PC-9 (cell line): Measurements from ENCODE around the gene MB21D2. TPM values are rescaled to one million over a fixed set of nuclear protein-coding genes. Genes with fewer than 3 reads are reported as not detected.

ENCODE experiments used
- BruUV-seq: library from RNA; stranded (reverse); fragments of 400-500 nt; replicated peaks from 2 replicates; lab custom pipeline; 2021; lab: Mats Ljungman, UMichigan
- CTCF ChIA-PET: fragments of 300-600 bp; sonication (Branson Sonifier 250); formaldehyde crosslinking; loops from one replicate; lab custom pipeline; 2022; ENCODE audit warnings: antibody characterized with exemption; lab: Charles Lee
- POLR2A ChIA-PET: fragments of 300-600 bp; sonication (Branson Sonifier 250); formaldehyde crosslinking; loops from one replicate; lab custom pipeline; 2022; ENCODE audit warnings: antibody characterized with exemption; ENCODE audit not compliant: unreplicated experiment; lab: Charles Lee
- DNase-seq, 2 experiments: peaks; one replicate each; pipeline versions ENCODE4 v3.0.0 to v3.0.0-alpha.2; 2015 to 2022; ENCODE audit warnings: mixed read lengths in 1 of 2
- H2AFZ ChIP-seq: fragments of 200-600 bp; sonication (generic); 2 replicates; pipeline ENCODE4 v1.8.1; 2017; ENCODE audit warnings: antibody characterized with exemption
- H3F3A ChIP-seq: fragments of 200-600 bp; sonication (generic); 2 replicates; pipeline ENCODE4 v1.8.1; 2017; ENCODE audit warnings: antibody characterized with exemption, mild to moderate bottlenecking, low read depth; ENCODE audit not compliant: insufficient read depth
- H3K27ac ChIP-seq: fragments of 200-600 bp; sonication (generic); 2 replicates; pipeline ENCODE4 v1.6.1; 2016; ENCODE audit warnings: mixed run types
- H3K27me3 ChIP-seq: fragments of 200-600 bp; sonication (generic); 2 replicates; pipeline ENCODE4 v1.6.1; 2016; ENCODE audit warnings: low read depth, mixed run types; ENCODE audit not compliant: insufficient read depth
- H3K36me3 ChIP-seq: fragments of 200-600 bp; sonication (generic); 2 replicates; pipeline ENCODE4 v1.6.1; 2016; ENCODE audit warnings: low read depth, mixed run types
- H3K4me1 ChIP-seq: fragments of 200-600 bp; sonication (generic); replicated peaks from 2 replicates; pipeline ENCODE4 v1.6.1; 2016; ENCODE audit warnings: mixed run types; ENCODE audit not compliant: insufficient read depth
- H3K4me2 ChIP-seq: fragments of 200-600 bp; sonication (generic); 2 replicates; pipeline ENCODE4 v1.6.1; 2017; ENCODE audit warnings: mixed run types
- H3K4me3 ChIP-seq: fragments of 200-600 bp; sonication (generic); 2 replicates; pipeline ENCODE4 v1.6.1; 2016; ENCODE audit warnings: mixed run types
- H3K79me2 ChIP-seq: fragments of 200-600 bp; sonication (generic); 2 replicates; pipeline ENCODE4 v1.6.1; 2017; ENCODE audit warnings: low read depth, mixed run types
- H3K9me2 ChIP-seq: fragments of 200-600 bp; sonication (generic); 2 replicates; pipeline ENCODE4 v1.8.1; 2017; ENCODE audit warnings: mild to moderate bottlenecking; ENCODE audit not compliant: insufficient read depth
- H3K9me3 ChIP-seq: fragments of 200-600 bp; sonication (generic); 2 replicates; pipeline ENCODE4 v1.8.1; 2016; ENCODE audit warnings: low read depth; ENCODE audit not compliant: insufficient read depth
- H4K20me1 ChIP-seq: fragments of 200-600 bp; sonication (generic); 2 replicates; pipeline ENCODE4 v1.8.1; 2017; ENCODE audit not compliant: insufficient read depth
- EZH2 ChIP-seq: fragments of 200-600 bp; sonication (generic); IDR thresholded peaks from 2 replicates; pipeline ENCODE4 v1.8.0; 2017; ENCODE audit warnings: antibody characterized with exemption, low read depth
- intact Hi-C: fragments of 100-400 bp; cut with micrococcal nuclease; formaldehyde crosslinking; loops from one replicate; pipeline ENCODE4 v1.10.0; 2022; ENCODE audit not compliant: unreplicated experiment
- total RNA-seq: library from RNA; stranded (reverse); gene quantifications from 2 replicates; pipeline ENCODE4 v1.2.3, GENCODE V29; 2021
- TF ChIP-seq, protein P1 (sequence below): fragments of 200-600 bp; sonication (generic); conservative IDR thresholded peaks from 2 replicates; pipeline ENCODE4 v1.6.1; 2017; ENCODE audit warnings: mixed run types, antibody characterized with exemption, mild to moderate bottlenecking, moderate library complexity

The MB21D2 gene
- total RNA-seq, 1 experiment from 2014 or later = 5.1 TPM

DNA sequence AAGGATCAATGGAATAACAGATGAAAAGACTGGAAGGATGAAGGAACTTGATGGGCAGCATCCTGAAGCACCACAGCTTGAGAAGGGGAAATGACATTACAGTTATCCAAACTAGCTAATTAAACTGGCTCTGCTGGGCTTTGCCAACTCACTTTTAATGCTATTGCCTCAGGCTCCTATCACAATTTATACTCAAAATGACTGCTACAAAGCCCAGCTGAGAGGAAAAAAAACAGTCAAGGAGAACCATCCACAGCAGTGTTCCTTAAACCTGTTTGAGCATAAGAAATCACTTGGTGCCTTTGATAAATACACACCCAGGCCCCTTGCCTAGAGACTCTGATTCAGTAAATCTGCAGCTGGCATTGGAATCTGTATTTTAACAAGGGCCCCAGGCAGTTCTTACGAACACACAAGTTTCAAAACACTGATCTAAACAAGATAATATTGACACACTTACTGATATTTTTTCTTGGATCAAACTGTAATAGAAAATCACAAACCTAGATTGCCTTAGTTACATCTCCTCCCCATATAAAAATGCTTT is 85.8 kb downstream of the MB21D2 start:
- 0 out of 2 replicates have a peak, but pooled peaks cover 5% of the 10 kb centered on the region for H3F3A ChIP-seq
- intact Hi-C loops = no loop called here
- no peaks in the 10 kb centered on the region for H3K36me3 ChIP-seq
- TF ChIP-seq EZH2 = no peak
- TF ChIP-seq, protein P1, sequence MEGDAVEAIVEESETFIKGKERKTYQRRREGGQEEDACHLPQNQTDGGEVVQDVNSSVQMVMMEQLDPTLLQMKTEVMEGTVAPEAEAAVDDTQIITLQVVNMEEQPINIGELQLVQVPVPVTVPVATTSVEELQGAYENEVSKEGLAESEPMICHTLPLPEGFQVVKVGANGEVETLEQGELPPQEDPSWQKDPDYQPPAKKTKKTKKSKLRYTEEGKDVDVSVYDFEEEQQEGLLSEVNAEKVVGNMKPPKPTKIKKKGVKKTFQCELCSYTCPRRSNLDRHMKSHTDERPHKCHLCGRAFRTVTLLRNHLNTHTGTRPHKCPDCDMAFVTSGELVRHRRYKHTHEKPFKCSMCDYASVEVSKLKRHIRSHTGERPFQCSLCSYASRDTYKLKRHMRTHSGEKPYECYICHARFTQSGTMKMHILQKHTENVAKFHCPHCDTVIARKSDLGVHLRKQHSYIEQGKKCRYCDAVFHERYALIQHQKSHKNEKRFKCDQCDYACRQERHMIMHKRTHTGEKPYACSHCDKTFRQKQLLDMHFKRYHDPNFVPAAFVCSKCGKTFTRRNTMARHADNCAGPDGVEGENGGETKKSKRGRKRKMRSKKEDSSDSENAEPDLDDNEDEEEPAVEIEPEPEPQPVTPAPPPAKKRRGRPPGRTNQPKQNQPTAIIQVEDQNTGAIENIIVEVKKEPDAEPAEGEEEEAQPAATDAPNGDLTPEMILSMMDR = no peak
- no peaks in the 10 kb centered on the region for H3K9me2 ChIP-seq
- ChIA-PET POLR2A (interaction anchor here (0.6 kb wide), 1 partner anchor 617 kb away, joined by 5 read pairs; no protein-coding TSS in a partner anchor), CTCF (no interaction called here)
- no peaks in the 10 kb centered on the region; the same call in 1 of the 2 replicates for H4K20me1 ChIP-seq
- H3K4me1 ChIP-seq = no peaks in the 10 kb centered on the region; the same call in 1 of the 2 replicates
- no peaks in the 10 kb centered on the region for H3K9me3 ChIP-seq
- no peak overlapping the region for H2AFZ ChIP-seq
- H3K4me2 ChIP-seq = no peak overlapping the region
- no peaks in the 10 kb centered on the region for H3K27me3 ChIP-seq
- peak in 1 of 2 experiments; percentile 58 for DNase-seq
- H3K79me2 ChIP-seq = no peaks in the 10 kb centered on the region; the same call in 1 of the 2 replicates
- no TSS peak for BruUV-seq
- no peak overlapping the region for H3K27ac ChIP-seq
- no peak overlapping the region for H3K4me3 ChIP-seq

DNA sequence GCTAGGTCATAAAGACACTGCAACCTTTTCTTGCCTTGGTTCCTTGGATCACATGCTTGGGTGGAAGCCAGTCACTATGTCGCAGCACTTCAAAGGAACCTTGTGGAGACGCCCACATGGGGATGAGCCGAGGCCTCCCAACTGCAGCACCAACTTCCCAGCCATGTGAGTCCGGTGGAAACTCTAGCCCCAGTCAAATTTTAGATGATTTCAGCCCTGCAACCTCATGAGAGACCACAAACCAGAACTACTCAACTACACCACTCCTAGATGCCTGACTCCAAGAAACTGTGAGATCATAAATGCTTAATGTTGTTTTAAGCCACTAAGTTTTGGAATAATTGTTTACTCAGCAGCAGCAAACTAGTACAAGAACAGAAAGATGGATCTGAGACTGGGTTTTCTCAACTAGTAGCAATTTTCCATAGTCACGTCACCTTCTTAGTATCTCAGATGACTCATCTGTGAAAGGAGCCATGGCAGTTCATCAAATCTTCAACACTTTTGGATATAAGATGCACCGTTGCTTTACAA is 86.5 kb downstream of the MB21D2 start:
- H3F3A ChIP-seq = 0 out of 2 replicates have a peak, but pooled peaks cover 5% of the 10 kb centered on the region
- TF ChIP-seq EZH2 = no peak
- TF ChIP-seq, protein P1 = no peak
- no peak overlapping the region for H3K4me3 ChIP-seq
- ChIA-PET POLR2A (no interaction called here), CTCF (no interaction called here)
- no peaks in the 10 kb centered on the region; the same call in 1 of the 2 replicates for H3K4me1 ChIP-seq
- no peaks in the 10 kb centered on the region for H3K9me3 ChIP-seq
- no peaks in the 10 kb centered on the region for H3K9me2 ChIP-seq
- no peaks in the 10 kb centered on the region for H3K27me3 ChIP-seq
- no peaks in the 10 kb centered on the region; the same call in 1 of the 2 replicates for H4K20me1 ChIP-seq
- intact Hi-C loops = no loop called here
- H3K4me2 ChIP-seq = no peak overlapping the region
- H3K79me2 ChIP-seq = no peaks in the 10 kb centered on the region; the same call in 1 of the 2 replicates
- no peak overlapping the region for H3K27ac ChIP-seq
- no peaks in the 10 kb centered on the region for H3K36me3 ChIP-seq
- no TSS peak for BruUV-seq
- no peak overlapping the region for H2AFZ ChIP-seq
- DNase-seq = no peak

DNA sequence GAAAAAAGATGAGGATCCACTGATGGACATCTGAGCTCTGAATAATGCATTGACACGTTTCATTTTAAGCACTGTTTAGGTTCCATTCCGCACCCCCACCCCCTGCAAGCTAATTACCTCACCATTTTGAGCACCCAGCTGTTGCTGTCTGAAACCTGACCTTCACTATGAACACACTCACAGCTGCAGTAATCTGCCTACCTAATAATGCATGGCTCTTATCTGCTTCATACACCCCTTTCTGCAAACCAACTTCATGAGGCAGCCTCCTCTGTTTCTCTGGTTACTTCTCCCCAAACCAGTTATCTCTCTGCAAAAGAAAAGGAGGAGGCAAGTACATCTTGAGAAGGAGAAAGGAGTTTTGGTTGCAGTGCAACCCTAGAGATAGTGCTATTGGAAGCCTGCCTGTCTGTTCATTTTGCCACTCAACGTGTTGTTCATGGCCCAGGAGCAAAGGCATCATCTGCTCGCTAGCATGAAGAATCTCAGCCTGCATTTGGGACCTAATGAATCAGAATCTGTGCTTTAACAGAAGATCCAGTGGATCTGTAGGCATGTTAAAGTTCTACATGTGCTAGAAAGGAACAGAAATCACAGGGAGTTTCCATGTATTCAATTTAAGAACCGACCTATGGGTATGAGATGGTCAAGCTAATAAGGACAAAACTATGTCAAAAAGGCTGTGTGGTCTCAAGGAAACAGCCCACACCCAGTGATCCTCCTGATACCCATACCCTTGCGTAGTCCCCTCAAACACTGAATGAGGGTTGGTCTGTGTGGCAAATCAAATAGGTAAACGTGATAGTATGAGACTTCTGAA is 87.2 kb downstream of the MB21D2 start:
- Histone ChIP-seq H3K4me1 (no peaks in the 10 kb centered on the region; the same call in 1 of the 2 replicates), H3F3A (0 out of 2 replicates have a peak, but pooled peaks cover 5% of the 10 kb centered on the region), H3K9me2 (no peaks in the 10 kb centered on the region), H2AFZ (no peak overlapping the region), H3K27me3 (no peaks in the 10 kb centered on the region), H3K27ac (no peak overlapping the region), H3K4me2 (no peak overlapping the region), H3K4me3 (no peak overlapping the region), H3K9me3 (no peaks in the 10 kb centered on the region), H3K79me2 (no peaks in the 10 kb centered on the region; the same call in 1 of the 2 replicates), H4K20me1 (no peaks in the 10 kb centered on the region; the same call in 1 of the 2 replicates), H3K36me3 (no peaks in the 10 kb centered on the region)
- TF ChIP-seq, protein P1 = no peak
- POLR2A ChIA-PET = interaction anchor here (0.5 kb wide), 1 partner anchor 189 kb away, joined by 3 read pairs; no protein-coding TSS in a partner anchor
- CTCF ChIA-PET = no interaction called here
- DNase-seq = no peak
- no TSS peak for BruUV-seq
- intact Hi-C loops = no loop called here
